ENCODE results near the gene ADGRB3.

GRCh38 chr6:69072796-69073195, 437.7 kb downstream of the ADGRB3 start:
- TF ChIP-seq CTCF (IDR thresholded peaks at IDR 0.05; ENCODE audit: low read depth, low read length, missing input control) (no peak), YY1 (IDR thresholded peaks at IDR 0.05) (no peak), MAX (IDR thresholded peaks at IDR 0.05) (no peak), GABPA (IDR thresholded peaks at IDR 0.05 in 1 of 2, conservative IDR thresholded peaks at IDR 0.05 in 1 of 2) (no peak), EGR1 (IDR thresholded peaks at IDR 0.05; ENCODE audit: low read depth in 2 of 2) (no peak), HNF4G (IDR thresholded peaks at IDR 0.05) (no peak), RAD21 (IDR thresholded peaks at IDR 0.05) (no peak), TAF1 (conservative IDR thresholded peaks at IDR 0.05) (no peak), SP1 (IDR thresholded peaks at IDR 0.05) (no peak), FOXA1 (IDR thresholded peaks at IDR 0.05) (no peak), ATF3 (IDR thresholded peaks at IDR 0.05) (no peak), HNF4A (conservative IDR thresholded peaks at IDR 0.05) (no peak), RXRA (IDR thresholded peaks at IDR 0.05) (no peak)
- TF ChIP-seq, protein P1, sequence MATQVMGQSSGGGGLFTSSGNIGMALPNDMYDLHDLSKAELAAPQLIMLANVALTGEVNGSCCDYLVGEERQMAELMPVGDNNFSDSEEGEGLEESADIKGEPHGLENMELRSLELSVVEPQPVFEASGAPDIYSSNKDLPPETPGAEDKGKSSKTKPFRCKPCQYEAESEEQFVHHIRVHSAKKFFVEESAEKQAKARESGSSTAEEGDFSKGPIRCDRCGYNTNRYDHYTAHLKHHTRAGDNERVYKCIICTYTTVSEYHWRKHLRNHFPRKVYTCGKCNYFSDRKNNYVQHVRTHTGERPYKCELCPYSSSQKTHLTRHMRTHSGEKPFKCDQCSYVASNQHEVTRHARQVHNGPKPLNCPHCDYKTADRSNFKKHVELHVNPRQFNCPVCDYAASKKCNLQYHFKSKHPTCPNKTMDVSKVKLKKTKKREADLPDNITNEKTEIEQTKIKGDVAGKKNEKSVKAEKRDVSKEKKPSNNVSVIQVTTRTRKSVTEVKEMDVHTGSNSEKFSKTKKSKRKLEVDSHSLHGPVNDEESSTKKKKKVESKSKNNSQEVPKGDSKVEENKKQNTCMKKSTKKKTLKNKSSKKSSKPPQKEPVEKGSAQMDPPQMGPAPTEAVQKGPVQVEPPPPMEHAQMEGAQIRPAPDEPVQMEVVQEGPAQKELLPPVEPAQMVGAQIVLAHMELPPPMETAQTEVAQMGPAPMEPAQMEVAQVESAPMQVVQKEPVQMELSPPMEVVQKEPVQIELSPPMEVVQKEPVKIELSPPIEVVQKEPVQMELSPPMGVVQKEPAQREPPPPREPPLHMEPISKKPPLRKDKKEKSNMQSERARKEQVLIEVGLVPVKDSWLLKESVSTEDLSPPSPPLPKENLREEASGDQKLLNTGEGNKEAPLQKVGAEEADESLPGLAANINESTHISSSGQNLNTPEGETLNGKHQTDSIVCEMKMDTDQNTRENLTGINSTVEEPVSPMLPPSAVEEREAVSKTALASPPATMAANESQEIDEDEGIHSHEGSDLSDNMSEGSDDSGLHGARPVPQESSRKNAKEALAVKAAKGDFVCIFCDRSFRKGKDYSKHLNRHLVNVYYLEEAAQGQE (IDR thresholded peaks at IDR 0.05), result no peak
